ENCODE data around the gene APBA2.

APBA2 gene

GRCh38 chr15:28981351-28981720 is 95.6 kb downstream of the APBA2 start:
- no peak for TF ChIP-seq ZFX (IDR thresholded peaks at IDR 0.05)
- TF ChIP-seq, protein P1, sequence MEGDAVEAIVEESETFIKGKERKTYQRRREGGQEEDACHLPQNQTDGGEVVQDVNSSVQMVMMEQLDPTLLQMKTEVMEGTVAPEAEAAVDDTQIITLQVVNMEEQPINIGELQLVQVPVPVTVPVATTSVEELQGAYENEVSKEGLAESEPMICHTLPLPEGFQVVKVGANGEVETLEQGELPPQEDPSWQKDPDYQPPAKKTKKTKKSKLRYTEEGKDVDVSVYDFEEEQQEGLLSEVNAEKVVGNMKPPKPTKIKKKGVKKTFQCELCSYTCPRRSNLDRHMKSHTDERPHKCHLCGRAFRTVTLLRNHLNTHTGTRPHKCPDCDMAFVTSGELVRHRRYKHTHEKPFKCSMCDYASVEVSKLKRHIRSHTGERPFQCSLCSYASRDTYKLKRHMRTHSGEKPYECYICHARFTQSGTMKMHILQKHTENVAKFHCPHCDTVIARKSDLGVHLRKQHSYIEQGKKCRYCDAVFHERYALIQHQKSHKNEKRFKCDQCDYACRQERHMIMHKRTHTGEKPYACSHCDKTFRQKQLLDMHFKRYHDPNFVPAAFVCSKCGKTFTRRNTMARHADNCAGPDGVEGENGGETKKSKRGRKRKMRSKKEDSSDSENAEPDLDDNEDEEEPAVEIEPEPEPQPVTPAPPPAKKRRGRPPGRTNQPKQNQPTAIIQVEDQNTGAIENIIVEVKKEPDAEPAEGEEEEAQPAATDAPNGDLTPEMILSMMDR (conservative IDR thresholded peaks at IDR 0.05): no peak
- H3K27ac ChIP-seq: no peak overlapping the region

DNA sequence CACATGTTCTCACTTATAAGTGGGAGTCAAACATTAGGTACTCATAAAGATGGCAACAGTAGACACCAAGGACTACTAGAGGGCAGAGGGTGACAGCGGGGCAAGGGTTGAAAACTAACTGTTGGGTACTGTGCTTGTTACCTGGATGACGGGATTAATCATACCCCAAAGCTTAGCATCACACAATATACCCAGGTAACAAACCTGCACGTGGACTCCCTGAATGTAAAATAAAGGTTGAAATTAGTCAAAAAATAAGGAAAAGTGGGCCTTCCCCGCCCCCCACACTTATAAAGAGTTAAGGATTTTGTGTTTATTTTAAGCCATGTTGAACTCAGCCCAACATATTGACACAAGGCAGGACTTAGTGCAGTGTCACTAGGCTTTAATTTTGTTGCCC is 96.1 kb downstream of the APBA2 start:
- TF ChIP-seq, protein P1 (conservative IDR thresholded peaks at IDR 0.05): no peak

DNA sequence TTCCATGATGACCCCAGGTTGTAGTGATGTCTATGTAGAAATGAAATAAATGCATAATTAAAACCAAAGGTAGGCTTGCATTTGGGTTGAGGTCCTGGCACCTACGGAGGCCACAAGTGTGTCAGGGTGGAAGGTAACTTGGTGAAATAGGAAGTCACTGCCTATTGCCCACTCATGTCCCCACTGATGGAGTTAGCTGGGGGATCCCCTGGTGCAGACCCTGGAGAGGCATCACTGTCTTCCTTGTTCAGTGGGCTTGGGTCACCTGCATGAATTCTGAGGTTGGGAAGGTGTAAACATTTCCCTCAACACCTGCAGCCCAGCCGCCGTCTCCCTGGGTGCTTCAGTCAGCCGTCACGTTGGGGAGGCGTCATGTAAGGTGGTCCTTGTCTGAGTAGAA is 97.1 kb downstream of the APBA2 start:
- TF ChIP-seq ZFX (IDR thresholded peaks at IDR 0.05): no peak
- TF ChIP-seq, protein P1 (conservative IDR thresholded peaks at IDR 0.05): no peak

More for the DNA sequence above, 96.1 kb downstream of the APBA2 start:
- H3K27ac ChIP-seq: no peak overlapping the region

DNA sequence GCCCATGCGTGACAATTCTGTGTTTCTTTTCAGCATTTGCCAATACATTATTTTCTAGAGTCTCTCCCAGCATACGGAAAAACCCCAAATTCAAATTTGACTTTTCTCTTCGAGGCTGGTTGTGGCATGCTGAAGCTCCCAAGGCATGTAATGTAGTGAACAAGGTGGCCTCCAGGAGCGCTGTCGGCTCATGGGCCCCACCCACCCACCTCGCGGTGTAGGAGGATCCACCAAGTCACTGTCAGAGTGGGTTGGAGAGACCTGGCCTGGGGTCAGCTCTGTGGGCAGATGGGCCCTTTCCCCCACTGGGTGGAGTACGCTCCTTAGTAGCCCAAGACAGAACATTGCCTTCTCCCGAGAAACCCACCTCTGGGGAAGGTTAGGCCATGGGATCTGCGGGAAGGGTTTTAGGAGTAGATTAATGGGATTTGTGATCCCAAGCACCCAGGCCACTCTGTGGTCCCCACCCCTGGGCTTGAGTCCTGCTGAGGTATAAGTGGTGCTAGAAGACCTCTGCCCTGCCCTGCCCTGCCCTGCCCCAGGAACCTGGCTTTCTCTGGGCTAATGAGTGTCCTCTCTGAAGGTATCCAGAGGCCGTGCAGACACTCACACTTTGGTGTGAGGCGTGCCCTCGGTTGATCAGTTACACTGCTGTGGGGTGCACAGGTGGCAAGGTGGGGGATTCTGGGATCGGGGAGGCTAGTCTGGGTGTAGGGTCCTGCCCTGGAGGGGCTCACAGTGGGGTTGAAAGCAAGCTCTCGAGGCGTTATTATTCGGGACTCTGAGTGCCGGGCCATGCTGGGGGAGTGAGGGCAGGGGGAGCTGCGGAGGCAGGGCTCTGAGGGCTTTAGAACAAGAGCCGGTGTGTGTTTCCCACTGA is 97.9 kb downstream of the APBA2 start:
- TF ChIP-seq, protein P1 (conservative IDR thresholded peaks at IDR 0.05): no peak; the same call in 1 of the 2 replicates
- TF ChIP-seq ZFX (IDR thresholded peaks at IDR 0.05): no peak
- H3K27ac ChIP-seq: no peak overlapping the region

More for the DNA sequence above, 97.1 kb downstream of the APBA2 start:
- no peak overlapping the region for H3K27ac ChIP-seq

- TF ChIP-seq, protein P1 (conservative IDR thresholded peaks at IDR 0.05): no peak
- TF ChIP-seq ZFX (IDR thresholded peaks at IDR 0.05): no peak
- H3K27ac ChIP-seq: no peak overlapping the region
These were observed 98.9 kb downstream of the APBA2 start for GRCh38 chr15:28984421-28985315.

GRCh38 chr15:28985316-28985645 is 99.5 kb downstream of the APBA2 start:
- no peak overlapping the region for H3K27ac ChIP-seq
- TF ChIP-seq, protein P1 (conservative IDR thresholded peaks at IDR 0.05): no peak
- TF ChIP-seq ZFX (IDR thresholded peaks at IDR 0.05): no peak

DNA sequence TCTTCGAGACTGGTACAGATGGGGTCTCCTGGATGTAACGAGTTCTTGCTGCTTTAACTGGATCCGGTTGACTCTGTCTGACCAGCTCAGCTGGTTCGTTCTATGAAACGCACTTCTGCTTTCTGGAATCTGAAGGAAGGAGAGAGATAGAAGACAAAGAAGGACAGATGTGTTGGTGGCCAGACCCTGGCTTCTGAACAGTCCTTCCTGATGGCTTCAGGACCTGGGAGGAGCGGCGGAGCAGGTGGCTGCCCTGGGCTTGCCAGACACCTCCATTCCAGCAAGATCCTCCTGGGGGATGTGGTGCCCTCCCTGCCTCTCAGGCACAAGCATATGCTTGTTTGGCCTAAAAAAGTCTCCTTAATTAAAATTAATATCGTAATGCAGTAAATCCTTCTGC is 99.9 kb downstream of the APBA2 start:
- no peak overlapping the region for H3K27ac ChIP-seq
- no peak for TF ChIP-seq ZFX (IDR thresholded peaks at IDR 0.05)
- TF ChIP-seq, protein P1 (conservative IDR thresholded peaks at IDR 0.05): no peak

All from C4-2B (cell line).